H1 (cell line): ENCODE data around the gene MARS2. TPM values are rescaled to one million over a fixed set of nuclear protein-coding genes. Genes with fewer than 3 reads are reported as not detected.

ENCODE experiments used
- CHD7 ChIP-seq: fragments of 300-600 bp; sonication (generic); IDR thresholded peaks from 2 replicates; pipeline ENCODE4 v1.7.1; 2012; ENCODE audit warnings: low read length, moderate library complexity, mild to moderate bottlenecking, inconsistent platforms; ENCODE audit not compliant: insufficient replicate concordance
- KDM4A ChIP-seq: IDR thresholded peaks from one replicate; pipeline ENCODE4 v1.7.1; 2012; ENCODE audit warnings: low read depth, mild to moderate bottlenecking, moderate library complexity, low read length, inconsistent platforms; ENCODE audit not compliant: severe bottlenecking
- SP1 ChIP-seq: IDR thresholded peaks from 2 replicates; pipeline ENCODE4 v1.6.1; 2011; ENCODE audit warnings: low read depth, low read length
- polyA plus RNA-seq, 7 experiments: library from polyadenylated mRNA; depleted of rRNA in 3 of 7; stranded (reverse) in 5 of 7; unstranded in 2 of 7; fragments of >200 nt in 5 of 7; fragments of 200-250 nt in 2 of 7; gene quantifications; 1 replicate in 5 of 7; 2 replicates in 1 of 7; 4 replicates in 1 of 7; pipeline versions ENCODE4 v1.2.1 to v1.2.3, GENCODE V29; 2011 to 2013; ENCODE audit warnings: missing spikeins in 2 of 7, mixed read lengths in 2 of 7
- total RNA-seq: library from RNA; stranded (reverse); fragmentation: NEBNext Ultra II Directional; extraction: Animal tissue kit (Norgen Biotek cat#: 25700); gene quantifications from 2 replicates; pipeline ENCODE4 v1.2.1, GENCODE V29; 2021

MARS2 gene
- total and polyA plus RNA-seq, 2 of the 8 experiments (the other 6 are each of a cell fraction or from before 2014, with no cell fraction given) = 15.7 to 27.2 TPM

- TF ChIP-seq CHD7 (no peak), SP1 (no peak), KDM4A (no peak)
These were observed 31.1 kb upstream of the MARS2 start (continued) for GRCh38 chr2:197674060-197674459.
